Panc1 (cell line): ENCODE measurements around the gene UPK1A. TPM values are rescaled to one million over a fixed set of nuclear protein-coding genes. Genes with fewer than 3 reads are reported as not detected.

Experiments used
- ATAC-seq: fragments of 200-7000 bp; cut with Tn5 transposase; 2 replicates; pipeline ENCODE4 v1.9.1; 2020; ENCODE audit warnings: mild to moderate bottlenecking, moderate library complexity
- BruUV-seq: library from RNA; stranded (reverse); fragments of 400-500 nt; replicated peaks from 2 replicates; lab custom pipeline; 2021; lab: Mats Ljungman, UMichigan
- CTCF ChIA-PET: fragments of 300-600 bp; sonication (Branson Sonifier 250); formaldehyde crosslinking; loops from one replicate; lab custom pipeline; 2022; ENCODE audit warnings: antibody characterized with exemption; lab: Charles Lee
- POLR2A ChIA-PET: fragments of 300-600 bp; sonication (Branson Sonifier 250); formaldehyde crosslinking; loops from one replicate; lab custom pipeline; 2022; ENCODE audit warnings: antibody characterized with exemption; lab: Charles Lee
- DNase-seq: peaks from one replicate; pipeline ENCODE4 v3.0.0-alpha.2; 2010; ENCODE audit warnings: low read depth, low spot score
- H3K27ac ChIP-seq: 2 replicates; pipeline ENCODE4 v1.5.1; 2011; ENCODE audit warnings: mild to moderate bottlenecking, low read length, inconsistent platforms
- H3K27me3 ChIP-seq: fragments of 200-500 bp; sonication (Bioruptor generic); 2 replicates; pipeline ENCODE4 v1.6.0; 2014; ENCODE audit warnings: low read length, inconsistent platforms; ENCODE audit not compliant: control insufficient read depth, insufficient read depth
- H3K36me3 ChIP-seq: fragments of 200-500 bp; sonication (Bioruptor generic); 2 replicates; pipeline ENCODE4 v1.5.1; 2014; ENCODE audit warnings: inconsistent platforms, mild to moderate bottlenecking, low read length, moderate library complexity; ENCODE audit not compliant: control insufficient read depth, insufficient read depth
- H3K4me1 ChIP-seq: 2 replicates; pipeline ENCODE4 v1.5.1; 2011; ENCODE audit warnings: inconsistent platforms, mild to moderate bottlenecking, low read length, moderate library complexity; ENCODE audit not compliant: control insufficient read depth, insufficient read depth
- H3K4me3 ChIP-seq, 2 experiments: 2 replicates each; pipeline ENCODE4 v1.5.1; 2011 to 2012; ENCODE audit warnings: low read depth in 2 of 2, low read length in 2 of 2, mild to moderate bottlenecking in 2 of 2, inconsistent platforms in 1 of 2, moderate library complexity in 1 of 2
- H3K9me3 ChIP-seq: fragments of 200-500 bp; sonication (Bioruptor generic); 2 replicates; pipeline ENCODE4 v1.5.1; 2014; ENCODE audit warnings: low read depth, mild to moderate bottlenecking, inconsistent platforms, low read length, moderate library complexity; ENCODE audit not compliant: control insufficient read depth, insufficient read depth
- CTCF ChIP-seq: fragments of 450-650 bp; IDR thresholded peaks from 2 replicates; pipeline ENCODE4 v1.5.1; 2017; ENCODE audit warnings: mild to moderate bottlenecking
- POLR2AphosphoS5 ChIP-seq: IDR thresholded peaks from 2 replicates; pipeline ENCODE4 v1.6.1; 2012; ENCODE audit warnings: mild to moderate bottlenecking, low read depth, low read length, moderate library complexity
- REST ChIP-seq, 2 experiments: IDR thresholded peaks; 2 replicates each; pipeline ENCODE4 v1.6.1; 2011 to 2012; ENCODE audit warnings: low read depth in 2 of 2, control low read depth in 1 of 2, low read length in 1 of 2, mild to moderate bottlenecking in 1 of 2, moderate library complexity in 1 of 2; ENCODE audit not compliant: insufficient read depth in 1 of 2
- SIN3A ChIP-seq: IDR thresholded peaks from 2 replicates; pipeline ENCODE4 v1.6.1; 2012; ENCODE audit warnings: low read depth, mild to moderate bottlenecking, low read length, moderate library complexity, borderline replicate concordance; ENCODE audit not compliant: insufficient read depth
- TCF7L2 ChIP-seq: IDR thresholded peaks from 2 replicates; pipeline ENCODE4 v1.6.1; 2011; ENCODE audit warnings: mild to moderate bottlenecking, low read depth, low read length, inconsistent platforms
- in situ Hi-C: cut with HindIII; loops from 2 replicates; pipeline ENCODE4 v1.10.0; 2016; ENCODE audit warnings: low sequenced_read_pairs, low pct_unique_long_range_greater_than_20kb
- intact Hi-C: fragments of 100-400 bp; cut with micrococcal nuclease; formaldehyde crosslinking; loops from one replicate; pipeline ENCODE4 v1.10.0; 2022; ENCODE audit not compliant: unreplicated experiment
- total RNA-seq: library from RNA; stranded (reverse); gene quantifications from one replicate; pipeline ENCODE4 v1.2.1, GENCODE V29; 2021; ENCODE audit not compliant: unreplicated experiment

The UPK1A gene
- total RNA-seq, 1 experiment from 2014 or later, result 0.67 TPM

DNA sequence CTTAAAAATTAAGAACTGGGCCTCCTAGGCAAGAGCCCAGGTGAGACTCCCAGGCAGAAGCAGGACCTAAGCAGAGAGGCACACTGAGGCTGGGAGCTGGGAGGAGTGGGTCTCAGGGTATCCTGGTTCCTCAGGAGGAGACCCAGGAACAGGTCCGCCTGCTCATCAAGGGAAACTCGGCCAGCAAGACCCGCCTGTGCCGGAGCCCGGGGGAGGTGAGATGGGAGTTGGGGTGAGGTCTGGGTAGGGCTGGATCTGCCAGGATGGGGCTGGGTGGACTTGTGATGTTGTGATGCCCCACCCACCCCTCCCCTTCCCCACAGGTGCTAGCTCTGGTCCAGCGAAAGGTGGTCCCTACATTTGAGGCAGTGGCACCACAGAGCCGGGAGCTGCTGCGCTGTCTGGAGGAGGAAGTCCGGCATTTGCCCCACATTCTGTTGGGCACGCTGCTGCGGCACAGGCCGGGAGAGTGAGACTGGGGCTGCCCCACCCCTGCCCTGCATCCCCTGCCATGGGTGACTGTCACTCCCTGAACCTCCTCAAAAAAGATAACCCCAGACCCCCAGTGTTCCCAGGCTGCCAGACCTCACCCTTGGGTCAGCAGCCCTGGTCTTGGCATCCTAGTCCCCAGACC is 46.9 kb upstream of the UPK1A start:
- H3K36me3 ChIP-seq, result no peaks in the 10 kb centered on the region
- no peak overlapping the region for H3K4me3 ChIP-seq
- CTCF ChIA-PET, result interaction anchor here (0.9 kb wide), 1 partner anchor 64 kb away, joined by 4 read pairs; no protein-coding TSS in a partner anchor
- DNase-seq, result no peak
- no peak for TF ChIP-seq POLR2AphosphoS5
- no peak for TF ChIP-seq TCF7L2
- no peak for TF ChIP-seq SIN3A
- TF ChIP-seq CTCF, result no peak
- TF ChIP-seq REST (IDR thresholded peaks at IDR 0.05; ENCODE audit: insufficient read depth in 1 of 2, low read depth in 2 of 2, low read length in 1 of 2), result no peak
- H3K4me1 ChIP-seq, result no peaks in the 10 kb centered on the region
- no peaks in the 10 kb centered on the region for H3K27me3 ChIP-seq
- no TSS peak for BruUV-seq
- no peak overlapping the region for H3K27ac ChIP-seq
- no peak for ATAC-seq
- H3K9me3 ChIP-seq, result no peaks in the 10 kb centered on the region
- intact Hi-C loops (no loop called here), in situ Hi-C loops (no loop called here)
- POLR2A ChIA-PET, result no interaction called here

GRCh38 chr19:35620001-35620400 is 46.3 kb upstream of the UPK1A start:
- ChIA-PET CTCF (interaction anchor here (0.9 kb wide), 1 partner anchor 65 kb away, joined by 4 read pairs; no protein-coding TSS in a partner anchor), POLR2A (no interaction called here)
- intact Hi-C loops, result no loop called here
- TF ChIP-seq CTCF (no peak), TCF7L2 (no peak), POLR2AphosphoS5 (no peak), SIN3A (no peak), REST (IDR thresholded peaks at IDR 0.05; ENCODE audit: insufficient read depth in 1 of 2, low read depth in 2 of 2, low read length in 1 of 2) (no peak)
- H3K4me3 ChIP-seq, result no peak overlapping the region
- H3K27me3 ChIP-seq, result no peaks in the 10 kb centered on the region
- H3K27ac ChIP-seq, result no peak overlapping the region
- no TSS peak for BruUV-seq
- no peak for ATAC-seq
- H3K36me3 ChIP-seq, result no peaks in the 10 kb centered on the region
- in situ Hi-C loops, result no loop called here
- no peak for DNase-seq
- H3K4me1 ChIP-seq, result no peaks in the 10 kb centered on the region
- H3K9me3 ChIP-seq, result no peaks in the 10 kb centered on the region
